Thyroid gland (tissue), 4 donors: Measurements from ENCODE around the gene WDR70.

Source experiments
- POLR2A ChIP-seq, 2 donors: fragments of 450-650 bp; IDR thresholded peaks; one replicate each; pipeline ENCODE4 v1.6.1; 2017; ENCODE audit warnings: antibody characterized with exemption in 2 of 2, mild to moderate bottlenecking in 2 of 2, moderate library complexity in 1 of 2
- TF ChIP-seq, protein P1 (sequence below), 6 experiments: fragments of 200-600 bp in 3 of 6; fragments of 450-650 bp in 3 of 6; sonication (generic) in 3 of 6; IDR thresholded peaks; one replicate each; pipeline ENCODE4 v1.5.1; 2016 to 2019; ENCODE audit warnings: antibody characterized with exemption in 6 of 6, mild to moderate bottlenecking in 2 of 6, inconsistent platforms in 1 of 6, moderate library complexity in 1 of 6

DNA sequence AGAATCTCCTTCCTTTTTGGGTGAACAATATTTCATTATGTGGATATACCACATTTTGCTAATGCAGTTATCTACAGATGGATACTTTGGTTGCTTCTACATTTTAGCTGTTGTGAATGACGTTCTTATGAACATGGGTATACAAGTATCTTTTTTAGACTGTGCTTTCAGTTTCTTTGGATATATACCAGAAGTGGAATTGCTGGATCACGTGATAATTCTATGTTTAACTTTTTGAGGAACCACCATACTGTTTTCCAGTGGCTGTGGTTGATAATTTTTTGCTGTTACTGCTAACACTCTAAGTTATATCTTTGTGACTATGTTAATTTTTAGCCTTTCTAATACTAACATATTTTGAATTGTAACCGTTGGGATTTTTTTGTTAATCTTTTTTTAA is 12.5 kb downstream of the WDR70 start:
- TF ChIP-seq, protein P1, sequence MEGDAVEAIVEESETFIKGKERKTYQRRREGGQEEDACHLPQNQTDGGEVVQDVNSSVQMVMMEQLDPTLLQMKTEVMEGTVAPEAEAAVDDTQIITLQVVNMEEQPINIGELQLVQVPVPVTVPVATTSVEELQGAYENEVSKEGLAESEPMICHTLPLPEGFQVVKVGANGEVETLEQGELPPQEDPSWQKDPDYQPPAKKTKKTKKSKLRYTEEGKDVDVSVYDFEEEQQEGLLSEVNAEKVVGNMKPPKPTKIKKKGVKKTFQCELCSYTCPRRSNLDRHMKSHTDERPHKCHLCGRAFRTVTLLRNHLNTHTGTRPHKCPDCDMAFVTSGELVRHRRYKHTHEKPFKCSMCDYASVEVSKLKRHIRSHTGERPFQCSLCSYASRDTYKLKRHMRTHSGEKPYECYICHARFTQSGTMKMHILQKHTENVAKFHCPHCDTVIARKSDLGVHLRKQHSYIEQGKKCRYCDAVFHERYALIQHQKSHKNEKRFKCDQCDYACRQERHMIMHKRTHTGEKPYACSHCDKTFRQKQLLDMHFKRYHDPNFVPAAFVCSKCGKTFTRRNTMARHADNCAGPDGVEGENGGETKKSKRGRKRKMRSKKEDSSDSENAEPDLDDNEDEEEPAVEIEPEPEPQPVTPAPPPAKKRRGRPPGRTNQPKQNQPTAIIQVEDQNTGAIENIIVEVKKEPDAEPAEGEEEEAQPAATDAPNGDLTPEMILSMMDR (IDR thresholded peaks at IDR 0.05): no peak
- TF ChIP-seq POLR2A (IDR thresholded peaks at IDR 0.05): no peak
